Spleen (tissue), 11 donors: ENCODE results near the gene PDGFA. TPM values are rescaled to one million over a fixed set of nuclear protein-coding genes. Genes with fewer than 3 reads are reported as not detected.

Source experiments
- DNase-seq: peaks from one replicate; pipeline ENCODE4 v3.0.0-alpha.2; 2020
- H3K27ac ChIP-seq, 8 donors: fragments of 200-600 bp; sonication (generic) in 7 of 8; 1 replicate in 4 of 8; 2 replicates in 4 of 8; pipeline versions ENCODE4 v1.5.0 to v1.8.0; 2016 to 2021; ENCODE audit warnings: inconsistent platforms in 4 of 8, mild to moderate bottlenecking in 4 of 8, moderate library complexity in 1 of 8
- H3K27me3 ChIP-seq, 7 donors: fragments of 200-600 bp; sonication (generic) in 6 of 7; replicated peaks in 1 of 7; 1 replicate in 4 of 7; 2 replicates in 3 of 7; pipeline versions ENCODE4 v1.5.0 to v1.8.0; 2016 to 2021; ENCODE audit warnings: inconsistent platforms in 3 of 7, mild to moderate bottlenecking in 1 of 7
- H3K36me3 ChIP-seq, 6 donors: fragments of 200-600 bp; sonication (generic) in 5 of 6; 1 replicate in 4 of 6; 2 replicates in 2 of 6; pipeline versions ENCODE4 v1.5.0 to v1.8.0; 2016 to 2021; ENCODE audit warnings: inconsistent platforms in 2 of 6
- H3K4me1 ChIP-seq, 6 donors: fragments of 200-600 bp; sonication (generic) in 5 of 6; 1 replicate in 3 of 6; 2 replicates in 3 of 6; pipeline versions ENCODE4 v1.5.0 to v1.8.0; 2016 to 2021; ENCODE audit warnings: inconsistent platforms in 3 of 6
- H3K4me3 ChIP-seq, 8 donors: fragments of 200-600 bp; sonication (generic) in 7 of 8; 1 replicate in 4 of 8; 2 replicates in 4 of 8; pipeline versions ENCODE4 v1.5.0 to v1.8.0; 2016 to 2021; ENCODE audit warnings: inconsistent platforms in 4 of 8, mild to moderate bottlenecking in 4 of 8, moderate library complexity in 2 of 8
- H3K9me3 ChIP-seq, 8 donors: fragments of 200-600 bp; sonication (generic) in 7 of 8; 1 replicate in 4 of 8; 2 replicates in 4 of 8; pipeline versions ENCODE4 v1.5.0 to v1.8.0; 2016 to 2021; ENCODE audit warnings: inconsistent platforms in 4 of 8
- POLR2A ChIP-seq, 3 donors: fragments of 450-650 bp; IDR thresholded peaks; one replicate each; pipeline ENCODE4 v1.5.1; 2017; ENCODE audit warnings: antibody characterized with exemption in 3 of 3, mild to moderate bottlenecking in 1 of 3
- POLR2AphosphoS5 ChIP-seq, 3 donors: sonication (generic); formaldehyde crosslinking; IDR thresholded peaks; one replicate each; pipeline ENCODE4 v1.5.1; 2017; ENCODE audit warnings: antibody characterized with exemption in 3 of 3
- WGBS, 5 donors: extraction: QIAGEN DNeasy Blood & Tissue Kit in 3 of 5; methylation state at CpG; one replicate each; pipeline versions ENCODE4 v1.1.5 to v1.1.7; 2013 to 2018; 5-methylcytosine and 5-hydroxymethylcytosine counted together
- intact Hi-C: fragments of 100-400 bp; cut with DNase I; formaldehyde crosslinking; loops from one replicate; pipeline ENCODE4 v1.15.0; 2023; ENCODE audit warnings: low total_unique reads
- polyA plus RNA-seq, 3 donors: library from polyadenylated mRNA; stranded (reverse); fragments of 200-250 nt; gene quantifications; one replicate each; pipeline ENCODE4 v1.2.1, GENCODE V29; 2013
- total RNA-seq, 7 donors: library from RNA; depleted of rRNA in 3 of 7; stranded (reverse); fragments of >200 nt in 3 of 7; fragmentation: NEBNext Ultra II Directional in 4 of 7; extraction: Animal tissue kit (Norgen Biotek cat#: 25700) in 4 of 7; gene quantifications; one replicate each; pipeline versions ENCODE4 v1.1.0 to v1.2.1, GENCODE V29; 2016 to 2021
- TF ChIP-seq, protein P1 (sequence below), 11 experiments: fragments of 200-600 bp in 7 of 11; fragments of 450-650 bp in 4 of 11; sonication (generic) in 4 of 11; IDR thresholded peaks in 8 of 11; conservative IDR thresholded peaks in 3 of 11; 1 replicate in 7 of 11; 2 replicates in 4 of 11; pipeline versions ENCODE4 v1.4.0 to v1.8.0; 2016 to 2021; ENCODE audit warnings: antibody characterized with exemption in 11 of 11, inconsistent platforms in 4 of 11, mild to moderate bottlenecking in 1 of 11
- donor health status: healthy with polysubstance abuse.
- donor health status: DM: no; HTN: no; CAD: no; lungs with moderate emphysema.
- donor health status: DM: no; HTN: no; CAD: no.
- donor health status: Bipolar disorder and iron deficiency.
- donor health status: healthy.
- donor health status: DM: no; HTN: no; CAD: no.
- donor health status: DM: yes; HTN: yes; CAD: no.

PDGFA gene
- total and polyA plus RNA-seq, 10 donors: 6.1 to 49.5 (median 19.9) TPM

DNA sequence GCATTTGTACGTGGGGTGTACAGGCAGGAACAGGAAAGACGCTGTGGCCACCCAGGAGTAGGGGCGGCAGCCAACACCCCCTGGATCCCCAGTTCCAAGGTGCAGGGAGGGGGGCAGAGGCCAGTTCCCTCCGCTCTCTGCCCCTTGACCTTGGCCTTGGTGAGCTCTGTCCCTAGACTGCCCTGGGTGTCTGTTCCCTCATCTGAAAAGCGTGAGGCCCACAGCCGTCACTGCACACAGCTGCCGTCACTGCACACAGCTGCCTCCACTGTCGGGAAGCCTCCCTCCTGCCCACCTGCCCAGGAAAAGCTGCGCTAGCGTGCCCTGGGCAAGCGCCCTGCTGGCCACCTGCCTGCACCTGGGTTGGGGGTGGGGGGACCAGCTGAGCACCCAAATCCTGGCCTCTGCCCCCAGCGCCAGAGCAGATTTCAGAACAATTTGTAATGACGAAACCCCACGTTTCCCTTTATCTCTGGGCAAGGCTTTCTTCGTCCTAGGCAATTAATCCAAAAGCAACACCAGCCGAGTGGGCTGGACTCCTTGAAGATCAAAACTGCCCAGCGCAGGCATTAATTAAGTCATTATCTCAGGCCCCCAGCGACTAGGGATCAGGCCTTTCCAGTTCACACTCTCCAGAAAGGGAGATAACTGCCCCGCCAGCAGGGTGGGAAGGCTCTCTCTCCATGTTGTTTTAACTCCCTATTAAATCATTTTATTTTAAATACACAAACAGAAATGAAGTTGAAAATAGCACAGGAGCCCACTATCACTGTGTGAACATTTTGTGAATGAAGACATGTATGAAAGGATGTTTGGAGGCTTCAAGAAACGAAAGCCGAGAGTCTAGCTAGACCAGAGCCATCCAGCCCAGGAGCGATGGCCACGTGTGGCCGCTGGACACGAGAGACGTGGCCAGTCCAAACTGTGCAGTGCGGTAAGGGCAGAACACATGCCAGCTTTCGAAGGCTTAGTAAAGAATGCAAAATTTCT, 4.0 kb upstream of the PDGFA start:
- peaks cover 24 to 63% (median 43%) of the 10 kb centered on the region in 6 donors for H3K4me1 ChIP-seq
- TF ChIP-seq POLR2A (IDR thresholded peaks at IDR 0.05) (no peak), POLR2AphosphoS5 (IDR thresholded peaks at IDR 0.05) (peak in 2 of 3 donors; percentile 10 to 35)
- peaks cover 0 to 48% (median 39%) of the 10 kb centered on the region in 7 donors for H3K27me3 ChIP-seq
- WGBS, 5 donors: 71 to 79% (median 74%) methylated on average over 25 to 28 of the region's 28 CpGs
- peak overlapping the region in 1 of 8 donors; percentile 67 for H3K4me3 ChIP-seq
- no peak for DNase-seq
- peak overlapping the region in 4 of 8 donors; percentile 48 to 90 (median 87) for H3K27ac ChIP-seq
- no peaks in the 10 kb centered on the region for H3K9me3 ChIP-seq
- H3K36me3 ChIP-seq: no peaks in the 10 kb centered on the region
- intact Hi-C loops: no loop called here

DNA sequence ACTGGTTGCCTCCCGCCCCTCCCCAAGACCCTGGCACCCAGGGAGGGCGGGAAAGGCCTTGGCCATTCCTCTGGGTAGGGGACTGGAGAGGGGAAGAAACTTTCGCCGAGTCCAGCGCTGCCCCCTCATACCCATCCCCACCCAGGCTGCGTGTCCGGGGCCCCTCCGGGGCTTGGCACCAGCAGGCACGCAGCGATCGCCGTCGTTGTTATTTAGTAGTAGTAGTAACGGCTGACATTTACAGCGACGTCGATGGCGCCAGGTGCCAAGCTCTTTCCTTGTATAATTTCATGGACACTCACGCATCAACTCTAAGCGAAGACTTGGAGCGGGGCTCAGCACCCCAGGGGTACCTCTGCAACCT, 3.3 kb upstream of the PDGFA start:
- Histone ChIP-seq H3K4me3 (peak overlapping the region; percentile 40 to 85 (median 56)), H3K27ac (peak overlapping the region in 7 of 8 donors; percentile 13 to 90 (median 86)), H3K4me1 (peaks cover 24 to 70% (median 50%) of the 10 kb centered on the region in 6 donors), H3K36me3 (no peaks in the 10 kb centered on the region), H3K27me3 (peaks cover 0 to 55% (median 46%) of the 10 kb centered on the region in 7 donors), H3K9me3 (no peaks in the 10 kb centered on the region)
- no peak for DNase-seq
- intact Hi-C loops: no loop called here
- WGBS, 5 donors: 28 to 35% (median 30%) methylated on average over 16 to 21 of the region's 21 CpGs
- TF ChIP-seq POLR2AphosphoS5 (IDR thresholded peaks at IDR 0.05): no peak
- TF ChIP-seq POLR2A (IDR thresholded peaks at IDR 0.05): no peak
- TF ChIP-seq, protein P1, sequence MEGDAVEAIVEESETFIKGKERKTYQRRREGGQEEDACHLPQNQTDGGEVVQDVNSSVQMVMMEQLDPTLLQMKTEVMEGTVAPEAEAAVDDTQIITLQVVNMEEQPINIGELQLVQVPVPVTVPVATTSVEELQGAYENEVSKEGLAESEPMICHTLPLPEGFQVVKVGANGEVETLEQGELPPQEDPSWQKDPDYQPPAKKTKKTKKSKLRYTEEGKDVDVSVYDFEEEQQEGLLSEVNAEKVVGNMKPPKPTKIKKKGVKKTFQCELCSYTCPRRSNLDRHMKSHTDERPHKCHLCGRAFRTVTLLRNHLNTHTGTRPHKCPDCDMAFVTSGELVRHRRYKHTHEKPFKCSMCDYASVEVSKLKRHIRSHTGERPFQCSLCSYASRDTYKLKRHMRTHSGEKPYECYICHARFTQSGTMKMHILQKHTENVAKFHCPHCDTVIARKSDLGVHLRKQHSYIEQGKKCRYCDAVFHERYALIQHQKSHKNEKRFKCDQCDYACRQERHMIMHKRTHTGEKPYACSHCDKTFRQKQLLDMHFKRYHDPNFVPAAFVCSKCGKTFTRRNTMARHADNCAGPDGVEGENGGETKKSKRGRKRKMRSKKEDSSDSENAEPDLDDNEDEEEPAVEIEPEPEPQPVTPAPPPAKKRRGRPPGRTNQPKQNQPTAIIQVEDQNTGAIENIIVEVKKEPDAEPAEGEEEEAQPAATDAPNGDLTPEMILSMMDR (IDR thresholded peaks at IDR 0.05 in 8 of 11, conservative IDR thresholded peaks at IDR 0.05 in 3 of 11): no peak

DNA sequence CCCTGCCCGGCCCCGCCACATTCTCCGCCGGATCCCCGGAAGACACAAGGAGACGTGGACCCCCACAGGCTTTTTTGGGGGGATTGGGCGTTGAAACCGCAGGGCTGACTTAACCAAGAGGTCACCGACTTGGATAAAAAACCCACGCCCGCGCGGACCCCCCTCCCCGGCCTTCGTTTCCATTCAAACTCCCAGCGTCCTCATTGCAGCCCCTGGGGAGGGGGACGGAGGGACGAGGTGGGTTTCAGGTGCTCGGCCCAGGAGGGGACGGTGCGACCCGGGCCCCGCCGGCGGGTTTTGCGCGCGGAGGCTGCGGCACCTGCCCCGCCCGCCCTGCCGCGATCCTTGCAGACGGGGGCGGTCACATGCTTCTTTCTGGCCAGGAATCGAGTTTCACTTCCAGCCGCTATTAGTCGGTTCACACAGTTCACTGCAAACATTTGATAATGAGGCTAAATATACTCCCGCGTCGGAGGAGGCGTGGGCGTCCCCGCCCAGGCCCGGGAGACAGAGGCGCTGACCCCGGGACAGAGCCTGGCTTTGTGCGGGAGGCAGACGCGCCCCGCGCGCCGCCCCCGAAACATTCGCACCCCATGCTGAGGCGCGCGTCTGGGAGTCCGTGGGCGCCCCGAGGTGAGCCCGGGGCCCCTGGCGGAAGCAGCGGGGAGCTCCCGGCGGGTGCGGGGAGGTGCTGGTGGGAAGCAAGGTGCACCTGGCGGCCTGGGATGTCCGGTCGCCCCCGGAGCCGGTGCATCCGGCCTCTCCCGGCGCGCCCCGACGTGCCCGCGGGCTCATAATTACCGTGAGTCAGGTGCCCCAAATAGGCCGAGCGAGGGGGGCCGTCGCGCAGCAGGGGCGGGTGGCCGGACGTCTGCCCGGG, 2.7 kb upstream of the PDGFA start:
- H3K9me3 ChIP-seq: no peaks in the 10 kb centered on the region
- H3K36me3 ChIP-seq: no peaks in the 10 kb centered on the region
- H3K4me1 ChIP-seq: peaks cover 24 to 75% (median 54%) of the 10 kb centered on the region in 6 donors
- 0 to 1% (median 1%) methylated on average over 35 to 91 of the region's 91 CpGs for WGBS, 5 donors
- no peak for DNase-seq
- peak overlapping the region; percentile 40 to 85 (median 56) for H3K4me3 ChIP-seq
- TF ChIP-seq POLR2AphosphoS5 (IDR thresholded peaks at IDR 0.05) (peak in 2 of 3 donors; percentile 59 to 67), POLR2A (IDR thresholded peaks at IDR 0.05) (no peak)
- TF ChIP-seq, protein P1 (IDR thresholded peaks at IDR 0.05 in 8 of 11, conservative IDR thresholded peaks at IDR 0.05 in 3 of 11): peak in 1 of 11 experiments; percentile 5
- peaks cover 0 to 61% (median 53%) of the 10 kb centered on the region in 7 donors for H3K27me3 ChIP-seq
- intact Hi-C loops: no loop called here
- peak overlapping the region in 7 of 8 donors; percentile 13 to 90 (median 86) for H3K27ac ChIP-seq
